ENCODE results near the gene TBL3. TPM values are rescaled to one million over a fixed set of nuclear protein-coding genes. Genes with fewer than 3 reads are reported as not detected.
"Not testable (repeated sequence)": the region's sequence is repeated elsewhere in the genome, so short reads cannot be mapped to it uniquely, and the experiment has no call there.

Gene TBL3
- total and polyA plus RNA-seq, 9 of the 15 experiments (the other 6 are each of a cell fraction or from before 2014, with no cell fraction given) = 0.97 to 117 (median 24.5) TPM

- Histone ChIP-seq H3K4me1 (replicated peaks in 1 of 2; ENCODE audit: control insufficient read depth in 2 of 2, insufficient read depth in 2 of 2, low read length in 2 of 2) (peaks cover 0 to 44% of the 10 kb centered on the region in 2 experiments; a peak in 4 of 5 replicates), H3K4me2 (ENCODE audit: insufficient read depth, low read length) (no peak overlapping the region), H4K20me1 (replicated peaks; ENCODE audit: control insufficient read depth, insufficient read depth, low read length) (no peaks in the 10 kb centered on the region), H3K9ac (ENCODE audit: insufficient read depth in 1 of 2, low read depth in 2 of 2, low read length in 2 of 2) (peak overlapping the region in 1 of 2 experiments; percentile 64; a peak in 2 of 4 replicates), H3K9me3 (replicated peaks; ENCODE audit: control insufficient read depth, insufficient read depth, low read depth, low read length) (no peaks in the 10 kb centered on the region), H3K4me3 (no peak overlapping the region), H3K27ac (ENCODE audit: extremely low read depth, low read depth, low read length) (no peak overlapping the region), H3K79me2 (ENCODE audit: control insufficient read depth, insufficient read depth, low read length) (no peaks in the 10 kb centered on the region), H3K9me1 (ENCODE audit: control insufficient read depth, insufficient read depth, low read length) (no peaks in the 10 kb centered on the region), H3K36me3 (ENCODE audit: control insufficient read depth, insufficient read depth, low read length) (no peaks in the 10 kb centered on the region), H3K27me3 (ENCODE audit: control insufficient read depth in 2 of 2, insufficient read depth in 2 of 2, low read length in 2 of 2) (no peaks in the 10 kb centered on the region), H2AFZ (ENCODE audit: low read depth, low read length) (no peak overlapping the region)
- ATAC-seq (no peak), FAIRE-seq (no peak), DNase-seq (ENCODE audit: extremely low read depth in 1 of 4, low spot score in 3 of 4) (no peak)
- intact Hi-C loops (cut with micrococcal nuclease) = no loop called here
- ChIA-PET POLR2A (interaction anchor here (1.9 to 5.6 kb wide), 2 partner anchors 10 kb away, joined by 8 to 37 read pairs; partner anchors contain the start of genes MSRB1 and RPS2), CTCF (ENCODE audit: low intra/inter-chr PET ratio) (no interaction called here)
- WGBS (ENCODE audit: insufficient coverage, low coverage, missing lambda C conversion rate) = 87% methylated on average over 16 of the region's 22 CpGs
- TF ChIP-seq KDM1A (IDR thresholded peaks at IDR 0.05) (peak in 1 of 2 experiments; percentile 54; a peak in 1 of 4 replicates), STAT5A (IDR thresholded peaks at IDR 0.05; ENCODE audit: borderline replicate concordance, low read length) (no peak)
- BruUV-seq (replicated peaks) = no TSS peak
- in situ Hi-C loops (cut with MboI) = no loop called here
Measured at GRCh38 chr16:1953734-1954133, 18.1 kb upstream of the TBL3 start.

GRCh38 chr16:1957434-1958142, 14.3 kb upstream of the TBL3 start:
- H3K4me2 ChIP-seq (ENCODE audit: insufficient read depth, low read length); BruUV-seq (replicated peaks); H3K9me3 ChIP-seq (replicated peaks; ENCODE audit: control insufficient read depth, insufficient read depth, low read depth, low read length); ATAC-seq; in situ Hi-C loops (cut with MboI); H3K27ac ChIP-seq (ENCODE audit: extremely low read depth, low read depth, low read length); H3K27me3 ChIP-seq (ENCODE audit: control insufficient read depth in 2 of 2, insufficient read depth in 2 of 2, low read length in 2 of 2); intact Hi-C loops (cut with micrococcal nuclease); H3K9me1 ChIP-seq (ENCODE audit: control insufficient read depth, insufficient read depth, low read length); H3K4me3 ChIP-seq; H3K9ac ChIP-seq (ENCODE audit: insufficient read depth in 1 of 2, low read depth in 2 of 2, low read length in 2 of 2); CTCF ChIA-PET (ENCODE audit: low intra/inter-chr PET ratio); H2AFZ ChIP-seq (ENCODE audit: low read depth, low read length); TF ChIP-seq ATF3 (CRISPR knock-in tag; conservative IDR thresholded peaks at IDR 0.05): not testable (repeated sequence)
- POLR2A ChIA-PET = interaction anchor here (1.7 kb wide), 1 partner anchor 9 kb away, joined by 4 read pairs; the partner anchor contains the start of gene RNF151
- H3K79me2 ChIP-seq (ENCODE audit: control insufficient read depth, insufficient read depth, low read length) = peaks cover 33% of the 10 kb centered on the region
- FAIRE-seq (peak; percentile 23), DNase-seq (ENCODE audit: extremely low read depth in 1 of 4, low spot score in 3 of 4) (peak in 1 of 4 experiments; percentile 44)
- 89% methylated on average over 15 of the region's 22 CpGs for WGBS (ENCODE audit: insufficient coverage, low coverage, missing lambda C conversion rate)
- peaks cover 22% of the 10 kb centered on the region; the same call in 2 of the 3 replicates for H3K36me3 ChIP-seq (ENCODE audit: control insufficient read depth, insufficient read depth, low read length)
- H3K4me1 ChIP-seq (replicated peaks in 1 of 2; ENCODE audit: control insufficient read depth in 2 of 2, insufficient read depth in 2 of 2, low read length in 2 of 2) = peaks cover 8 to 59% of the 10 kb centered on the region in 2 experiments; a peak in 4 of 5 replicates
- H4K20me1 ChIP-seq (replicated peaks; ENCODE audit: control insufficient read depth, insufficient read depth, low read length) = peaks cover 19% of the 10 kb centered on the region
- TF ChIP-seq ATF3 (IDR thresholded peaks at IDR 0.05) (peak; percentile 23; the same call in 1 of the 2 replicates), KDM5B (IDR thresholded peaks at IDR 0.05; ENCODE audit: insufficient replicate concordance, low read depth, low read length) (peak; percentile 34), ZBTB33 (CRISPR knock-in tag; IDR thresholded peaks at IDR 0.05) (peak; percentile 98), POLR2A (conservative IDR thresholded peaks at IDR 0.05) (peak; percentile 78), RBFOX2 (IDR thresholded peaks at IDR 0.05; ENCODE audit: low read depth, low read length) (peak; percentile 42; the same call in 1 of the 2 replicates), TRIM24 (IDR thresholded peaks at IDR 0.05) (peak in 1 of 2 experiments; percentile 34; a peak in 1 of 4 replicates), NFYB (IDR thresholded peaks at IDR 0.05; ENCODE audit: extremely low read depth, insufficient read length) (peak; percentile 16), SUPT5H (IDR thresholded peaks at IDR 0.05) (peak; percentile 66), POLR2G (IDR thresholded peaks at IDR 0.05; ENCODE audit: low read depth, low read length) (peak; percentile 24; the same call in 1 of the 2 replicates)
